HTR-8/SVneo (cell line): ENCODE measurements around the gene ATP5F1E.
A peak's percentile ranks its signal among the peaks of the same experiment; 100 is the strongest.

Experiments used
- DNase-seq: peaks from one replicate; pipeline ENCODE4 v3.0.0; 2011; ENCODE audit warnings: low spot score, mixed read lengths; ENCODE audit not compliant: insufficient read length
- FAIRE-seq: peaks from 2 replicates; lab custom pipeline; 2011; peaks lifted over from hg19 to GRCh38; lab: Jason Lieb, UNC

Gene ATP5F1E

DNA sequence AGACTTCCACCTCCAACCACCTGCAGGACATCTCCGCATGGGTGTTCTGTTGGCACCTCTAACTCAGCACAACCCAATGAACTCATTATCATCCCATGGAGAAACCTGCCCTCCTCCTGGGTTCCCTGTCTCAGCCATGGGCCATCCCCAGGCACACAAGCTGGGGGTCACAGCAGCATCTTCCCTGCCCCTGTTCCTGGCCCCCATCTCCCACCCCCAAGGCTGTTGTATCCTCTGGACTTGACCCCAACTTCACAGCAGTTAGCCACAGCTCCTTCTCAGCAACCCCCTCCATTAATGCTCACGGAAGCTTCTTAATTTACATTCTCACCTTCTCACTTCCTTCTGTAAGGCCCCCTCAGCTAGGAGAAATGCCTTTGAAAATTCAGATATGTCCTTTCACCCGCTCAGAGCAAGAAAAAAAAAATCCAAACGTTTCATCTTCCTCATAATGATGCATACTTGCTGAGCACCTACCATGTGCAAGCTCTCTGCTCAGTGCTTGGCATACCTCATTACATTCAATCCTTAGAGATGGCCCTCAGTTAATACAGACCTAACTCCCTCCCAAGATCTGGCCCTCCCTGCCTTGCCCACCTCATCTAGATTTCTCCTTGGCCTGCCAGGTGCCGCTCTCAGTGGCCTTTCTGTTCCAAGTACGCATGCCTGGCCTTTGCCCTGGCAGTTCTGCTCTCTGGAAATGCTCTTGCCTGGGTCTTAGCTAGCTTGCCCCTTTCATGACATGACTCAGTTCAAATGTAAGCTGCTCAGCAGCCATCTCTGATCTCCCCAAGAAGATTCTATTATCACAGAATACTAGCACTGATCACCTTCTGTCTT is 53.6 kb downstream of the ATP5F1E start:
- peak; percentile 52 for FAIRE-seq
- no peak for DNase-seq

DNA sequence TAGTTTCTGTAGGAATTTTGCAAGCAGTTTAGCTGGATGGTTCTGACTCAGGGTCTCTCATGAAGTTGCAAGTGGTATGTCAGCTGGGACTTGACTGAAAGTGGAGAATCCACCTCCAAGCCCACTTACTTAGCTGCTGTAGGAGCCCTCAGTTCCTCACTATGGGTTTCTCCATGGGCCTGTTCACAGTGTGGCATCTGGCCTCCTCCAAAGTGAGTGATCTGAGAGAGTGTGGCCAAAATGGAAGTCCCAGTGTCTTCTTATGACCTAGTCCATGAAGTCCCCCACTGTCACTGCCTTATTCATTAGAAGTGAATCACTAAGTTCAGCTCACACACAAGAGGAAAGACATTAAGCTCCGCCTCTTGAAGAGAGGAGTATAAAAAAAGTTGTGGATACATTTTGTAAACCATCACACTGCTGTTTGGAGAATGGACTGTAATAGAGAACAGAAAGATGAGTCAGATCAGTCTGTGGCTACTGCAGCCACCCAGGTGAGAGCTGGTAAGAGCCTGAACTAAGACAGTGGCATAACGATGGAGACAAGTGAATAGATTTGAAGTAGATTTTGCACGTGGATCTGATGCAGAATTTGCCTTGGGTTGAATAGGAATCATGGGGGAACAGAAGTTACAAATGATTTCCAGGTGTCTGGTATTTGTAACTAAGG is 55.9 kb downstream of the ATP5F1E start:
- peak; percentile 64 for FAIRE-seq

More for the DNA sequence above, 55.9 kb downstream of the ATP5F1E start:
- no peak for DNase-seq
